Measurements from ENCODE around the gene LCN10. TPM values are rescaled to one million over a fixed set of nuclear protein-coding genes. Genes with fewer than 3 reads are reported as not detected.

LCN10 gene
- total RNA-seq, 1 experiment from 2014 or later: not detected

GRCh38 chr9:136748201-136748600, 5.5 kb upstream of the LCN10 start, which contains the start of gene LCN6:
Gene LCN6 (minus strand): TSS chr9:136748525. CDS start chr9:136748483, 42 bp downstream.
- Histone ChIP-seq H3K4me2 (ENCODE audit: low read length) (no peak within 1 kb of the TSS), H3K4me3 (ENCODE audit: low read length) (no peak within 1 kb of the TSS), H3K27ac (ENCODE audit: low read length) (no peak within 1 kb of the TSS), H3K9ac (ENCODE audit: low read length) (no peak within 1 kb of the TSS), H3F3A (ENCODE audit: low read length, unreplicated experiment) (no peaks in the 10 kb centered on the region), H3K36me3 (ENCODE audit: low read depth, low read length) (no peaks in the 10 kb centered on the region), H2AFZ (ENCODE audit: low read length) (no peak within 1 kb of the TSS), H3K9me2 (replicated peaks; ENCODE audit: low read length) (no peaks in the 10 kb centered on the region), H3K79me2 (ENCODE audit: low read length) (no peaks in the 10 kb centered on the region), H3K9me3 (ENCODE audit: low read length) (no peaks in the 10 kb centered on the region), H3K4me1 (ENCODE audit: insufficient read depth, low read length) (no peaks in the 10 kb centered on the region), H4K20me1 (ENCODE audit: low read length) (no peaks in the 10 kb centered on the region), H3K27me3 (ENCODE audit: low read length) (no peaks in the 10 kb centered on the region)
- ATAC-seq: no peak
- no peak for DNase-seq
- CTCF ChIA-PET: no interaction called here
- intact Hi-C loops (cut with micrococcal nuclease): no loop called here
- TF ChIP-seq EZH2phosphoT487 (IDR thresholded peaks at IDR 0.05; ENCODE audit: borderline replicate concordance, low read length) (no peak), CTCF (conservative IDR thresholded peaks at IDR 0.05; ENCODE audit: low read depth, low read length) (no peak), EZH2 (IDR thresholded peaks at IDR 0.05; ENCODE audit: low read length, unreplicated experiment) (no peak)
- no TSS peak for BruUV-seq (replicated peaks)
- POLR2A ChIA-PET (ENCODE audit: unreplicated experiment): no interaction called here

- ATAC-seq (no peak), DNase-seq (no peak)
- Histone ChIP-seq H4K20me1 (ENCODE audit: low read length) (no peaks in the 10 kb centered on the region), H3K4me2 (ENCODE audit: low read length) (no peak overlapping the region), H3K4me1 (ENCODE audit: insufficient read depth, low read length) (no peaks in the 10 kb centered on the region), H3K79me2 (ENCODE audit: low read length) (no peaks in the 10 kb centered on the region), H3K9me2 (replicated peaks; ENCODE audit: low read length) (no peaks in the 10 kb centered on the region), H3K4me3 (ENCODE audit: low read length) (no peak overlapping the region), H3K27me3 (ENCODE audit: low read length) (peaks cover 5% of the 10 kb centered on the region), H3K36me3 (ENCODE audit: low read depth, low read length) (no peaks in the 10 kb centered on the region), H3K9me3 (ENCODE audit: low read length) (no peaks in the 10 kb centered on the region), H3F3A (ENCODE audit: low read length, unreplicated experiment) (no peaks in the 10 kb centered on the region), H3K9ac (ENCODE audit: low read length) (no peak overlapping the region), H2AFZ (ENCODE audit: low read length) (no peak overlapping the region), H3K27ac (ENCODE audit: low read length) (no peak overlapping the region)
- TF ChIP-seq EZH2phosphoT487 (IDR thresholded peaks at IDR 0.05; ENCODE audit: borderline replicate concordance, low read length) (no peak), CTCF (conservative IDR thresholded peaks at IDR 0.05; ENCODE audit: low read depth, low read length) (no peak), EZH2 (IDR thresholded peaks at IDR 0.05; ENCODE audit: low read length, unreplicated experiment) (no peak)
- intact Hi-C loops (cut with micrococcal nuclease): no loop called here
- ChIA-PET CTCF (no interaction called here), POLR2A (ENCODE audit: unreplicated experiment) (no interaction called here)
- BruUV-seq (replicated peaks): no TSS peak
Observed at GRCh38 chr9:136747161-136748060, 4.7 kb upstream of the LCN10 start.

- CTCF ChIA-PET: no interaction called here
Observed at GRCh38 chr9:136746621-136747020, 3.9 kb upstream of the LCN10 start.

More at GRCh38 chr9:136746621-136747020, 3.9 kb upstream of the LCN10 start:
- BruUV-seq (replicated peaks): no TSS peak
- no peak overlapping the region for H2AFZ ChIP-seq (ENCODE audit: low read length)
- H4K20me1 ChIP-seq (ENCODE audit: low read length): no peaks in the 10 kb centered on the region
- ATAC-seq (no peak), DNase-seq (no peak)
- H3K9me2 ChIP-seq (replicated peaks; ENCODE audit: low read length): no peaks in the 10 kb centered on the region
- H3K4me2 ChIP-seq (ENCODE audit: low read length): no peak overlapping the region
- H3K9ac ChIP-seq (ENCODE audit: low read length): no peak overlapping the region
- H3K4me3 ChIP-seq (ENCODE audit: low read length): no peak overlapping the region
- POLR2A ChIA-PET (ENCODE audit: unreplicated experiment): no interaction called here
- no peak overlapping the region for H3K27ac ChIP-seq (ENCODE audit: low read length)
- H3K9me3 ChIP-seq (ENCODE audit: low read length): no peaks in the 10 kb centered on the region
- no peaks in the 10 kb centered on the region for H3K4me1 ChIP-seq (ENCODE audit: insufficient read depth, low read length)
- TF ChIP-seq EZH2 (IDR thresholded peaks at IDR 0.05; ENCODE audit: low read length, unreplicated experiment) (no peak), EZH2phosphoT487 (IDR thresholded peaks at IDR 0.05; ENCODE audit: borderline replicate concordance, low read length) (no peak), CTCF (conservative IDR thresholded peaks at IDR 0.05; ENCODE audit: low read depth, low read length) (no peak)
- H3K27me3 ChIP-seq (ENCODE audit: low read length): peaks cover 13% of the 10 kb centered on the region
- intact Hi-C loops (cut with micrococcal nuclease): no loop called here
- H3F3A ChIP-seq (ENCODE audit: low read length, unreplicated experiment): no peaks in the 10 kb centered on the region
- H3K36me3 ChIP-seq (ENCODE audit: low read depth, low read length): no peaks in the 10 kb centered on the region
- H3K79me2 ChIP-seq (ENCODE audit: low read length): no peaks in the 10 kb centered on the region

Measured in PC-3 (cell line).